GM12864 (cell line): ENCODE data around the gene CCDC7.
"Not testable (repeated sequence)": the region's sequence is repeated elsewhere in the genome, so short reads cannot be mapped to it uniquely, and the experiment has no call there.

Experiments used
- DNase-seq: peaks from one replicate; pipeline ENCODE4 v3.0.0-alpha.2; 2011; ENCODE audit warnings: low read depth
- H3K4me3 ChIP-seq: 2 replicates; pipeline ENCODE4 v1.5.1; 2011; ENCODE audit warnings: mild to moderate bottlenecking, low read depth, low read length, control low read depth
- CTCF ChIP-seq: IDR thresholded peaks from 2 replicates; pipeline ENCODE4 v1.5.1; 2011; ENCODE audit warnings: low read depth, mild to moderate bottlenecking, moderate library complexity, low read length, control low read depth, inconsistent platforms; ENCODE audit errors: missing control alignments

CCDC7 gene

GRCh38 chr10:32454148-32454547 lies 8.2 kb downstream of the CCDC7 start:
- TF ChIP-seq CTCF: no peak
- no peak overlapping the region for H3K4me3 ChIP-seq
- DNase-seq: no peak

- no peak overlapping the region for H3K4me3 ChIP-seq
- TF ChIP-seq CTCF: no peak
- DNase-seq: no peak
These were observed 13.2 kb downstream of the CCDC7 start for GRCh38 chr10:32459051-32459698.

- DNase-seq: no peak
- TF ChIP-seq CTCF: no peak
- no peak overlapping the region for H3K4me3 ChIP-seq
These were observed 15.3 kb downstream of the CCDC7 start for GRCh38 chr10:32461203-32461602.

- TF ChIP-seq CTCF: no peak
- DNase-seq: no peak
These were observed 25.3 kb downstream of the CCDC7 start for GRCh38 chr10:32471232-32471631.

GRCh38 chr10:32477499-32477898 lies 31.6 kb downstream of the CCDC7 start:
- H3K4me3 ChIP-seq: no peak overlapping the region
- DNase-seq: no peak
- TF ChIP-seq CTCF: no peak

More at GRCh38 chr10:32471232-32471631, 25.3 kb downstream of the CCDC7 start:
- H3K4me3 ChIP-seq: no peak overlapping the region

- no peak for TF ChIP-seq CTCF
- DNase-seq: no peak
- H3K4me3 ChIP-seq: no peak overlapping the region
These were observed 35.7 kb downstream of the CCDC7 start for GRCh38 chr10:32481606-32482005.

GRCh38 chr10:32483019-32483502 lies 37.1 kb downstream of the CCDC7 start:
- not testable (repeated sequence) for DNase-seq, H3K4me3 ChIP-seq

GRCh38 chr10:32488038-32488437 lies 42.1 kb downstream of the CCDC7 start:
- DNase-seq, H3K4me3 ChIP-seq: not testable (repeated sequence)
